KMS-11 (cell line): Measurements from ENCODE around the gene SLC41A3.
"Not testable (repeated sequence)": the region's sequence is repeated elsewhere in the genome, so short reads cannot be mapped to it uniquely, and the experiment has no call there.

Experiments used
- H2AFZ ChIP-seq: fragments of 200-600 bp; sonication (generic); 2 replicates; pipeline ENCODE4 v1.6.1; 2016; ENCODE audit warnings: antibody characterized with exemption, mixed run types, low read depth
- H3K27ac ChIP-seq: fragments of 200-600 bp; sonication (generic); 2 replicates; pipeline ENCODE4 v1.6.1; 2016; ENCODE audit warnings: mild to moderate bottlenecking, mixed run types
- H3K27me3 ChIP-seq: fragments of 200-600 bp; sonication (generic); 2 replicates; pipeline ENCODE4 v1.6.1; 2017; ENCODE audit warnings: mild to moderate bottlenecking, low read depth, mixed run types, moderate library complexity; ENCODE audit not compliant: insufficient read depth
- H3K36me3 ChIP-seq: fragments of 200-600 bp; sonication (generic); 2 replicates; pipeline ENCODE4 v1.6.1; 2017; ENCODE audit warnings: mild to moderate bottlenecking, mixed run types; ENCODE audit not compliant: insufficient read depth
- H3K4me1 ChIP-seq: fragments of 200-600 bp; sonication (generic); 2 replicates; pipeline ENCODE4 v1.6.1; 2016; ENCODE audit warnings: mild to moderate bottlenecking, low read depth, mixed run types; ENCODE audit not compliant: poor library complexity, severe bottlenecking
- H3K4me2 ChIP-seq: fragments of 200-600 bp; sonication (generic); 2 replicates; pipeline ENCODE4 v1.7.0; 2016; ENCODE audit warnings: mild to moderate bottlenecking, mixed run types
- H3K4me3 ChIP-seq: fragments of 200-600 bp; sonication (generic); IDR thresholded peaks from 2 replicates; pipeline ENCODE4 v1.6.1; 2017; ENCODE audit warnings: low read depth, low read length, mixed read lengths; ENCODE audit not compliant: insufficient read depth
- H3K79me2 ChIP-seq: fragments of 200-600 bp; sonication (generic); 2 replicates; pipeline ENCODE4 v1.6.1; 2016; ENCODE audit warnings: low read depth, mixed run types; ENCODE audit not compliant: insufficient read depth
- H3K9ac ChIP-seq: fragments of 200-600 bp; sonication (generic); 2 replicates; pipeline ENCODE4 v1.6.1; 2016; ENCODE audit warnings: mild to moderate bottlenecking, mixed run types
- H4K20me1 ChIP-seq: fragments of 200-600 bp; sonication (generic); 2 replicates; pipeline ENCODE4 v1.6.1; 2016; ENCODE audit warnings: mild to moderate bottlenecking, mixed run types; ENCODE audit not compliant: insufficient read depth
- TF ChIP-seq, protein P1 (sequence below): fragments of 200-600 bp; sonication (generic); conservative IDR thresholded peaks from 2 replicates; pipeline ENCODE4 v1.6.1; 2017; ENCODE audit warnings: low read depth, mild to moderate bottlenecking, antibody characterized with exemption, low read length, moderate library complexity, mixed read lengths

The SLC41A3 gene

DNA sequence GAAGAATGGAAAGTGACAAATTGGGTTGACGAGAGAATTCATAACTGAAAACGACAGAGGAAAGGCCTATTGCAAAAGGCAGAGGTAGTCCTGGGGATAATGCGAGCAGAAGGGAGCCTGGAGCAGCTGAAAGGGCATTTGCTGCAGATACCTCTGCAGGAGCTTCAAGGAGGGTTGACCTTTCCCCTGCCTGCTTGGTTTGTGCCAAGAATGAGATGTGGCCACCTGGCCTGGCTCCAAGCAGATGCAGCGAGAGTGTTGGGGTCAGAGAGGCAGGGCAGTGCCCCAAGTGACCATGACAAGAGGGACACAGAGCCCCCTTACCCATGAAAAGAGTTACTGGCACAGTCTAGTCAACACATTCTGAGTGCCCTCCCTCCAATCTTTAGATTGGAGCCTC is 43.5 kb downstream of the SLC41A3 start:
- Histone ChIP-seq H3K79me2 (no peaks in the 10 kb centered on the region), H3K27ac (no peak overlapping the region), H2AFZ (no peak overlapping the region), H3K4me3 (no peak overlapping the region), H3K36me3 (no peaks in the 10 kb centered on the region), H3K27me3 (no peaks in the 10 kb centered on the region), H3K4me1 (no peaks in the 10 kb centered on the region), H4K20me1 (no peaks in the 10 kb centered on the region), H3K4me2 (no peak overlapping the region), H3K9ac (no peak overlapping the region)
- TF ChIP-seq, protein P1, sequence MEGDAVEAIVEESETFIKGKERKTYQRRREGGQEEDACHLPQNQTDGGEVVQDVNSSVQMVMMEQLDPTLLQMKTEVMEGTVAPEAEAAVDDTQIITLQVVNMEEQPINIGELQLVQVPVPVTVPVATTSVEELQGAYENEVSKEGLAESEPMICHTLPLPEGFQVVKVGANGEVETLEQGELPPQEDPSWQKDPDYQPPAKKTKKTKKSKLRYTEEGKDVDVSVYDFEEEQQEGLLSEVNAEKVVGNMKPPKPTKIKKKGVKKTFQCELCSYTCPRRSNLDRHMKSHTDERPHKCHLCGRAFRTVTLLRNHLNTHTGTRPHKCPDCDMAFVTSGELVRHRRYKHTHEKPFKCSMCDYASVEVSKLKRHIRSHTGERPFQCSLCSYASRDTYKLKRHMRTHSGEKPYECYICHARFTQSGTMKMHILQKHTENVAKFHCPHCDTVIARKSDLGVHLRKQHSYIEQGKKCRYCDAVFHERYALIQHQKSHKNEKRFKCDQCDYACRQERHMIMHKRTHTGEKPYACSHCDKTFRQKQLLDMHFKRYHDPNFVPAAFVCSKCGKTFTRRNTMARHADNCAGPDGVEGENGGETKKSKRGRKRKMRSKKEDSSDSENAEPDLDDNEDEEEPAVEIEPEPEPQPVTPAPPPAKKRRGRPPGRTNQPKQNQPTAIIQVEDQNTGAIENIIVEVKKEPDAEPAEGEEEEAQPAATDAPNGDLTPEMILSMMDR, result no peak

DNA sequence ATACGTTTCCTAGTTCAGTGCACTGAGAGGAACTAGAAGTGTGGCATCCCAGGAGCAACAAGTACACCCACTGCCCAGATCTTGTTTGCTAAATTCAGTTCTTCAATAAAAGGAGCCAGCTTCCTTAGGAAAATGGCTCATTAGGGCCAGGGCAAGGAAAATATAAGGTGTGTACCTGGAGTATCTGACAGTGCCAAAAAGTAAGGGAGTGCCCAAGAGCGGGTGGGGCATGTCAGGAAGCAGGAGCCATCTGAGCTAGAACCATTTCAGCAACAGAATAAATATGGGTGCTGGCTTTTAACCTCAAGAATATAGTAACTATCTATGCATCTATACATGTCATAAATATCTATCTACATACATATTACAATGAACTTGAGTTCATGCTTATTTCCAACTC is 44.1 kb downstream of the SLC41A3 start:
- Histone ChIP-seq H3K4me2 (no peak overlapping the region), H3K27ac (no peak overlapping the region), H4K20me1 (no peaks in the 10 kb centered on the region), H3K27me3 (no peaks in the 10 kb centered on the region), H3K4me3 (no peak overlapping the region), H3K79me2 (no peaks in the 10 kb centered on the region), H3K4me1 (no peaks in the 10 kb centered on the region), H3K36me3 (no peaks in the 10 kb centered on the region), H2AFZ (no peak overlapping the region), H3K9ac (no peak overlapping the region)
- TF ChIP-seq, protein P1, result no peak

DNA sequence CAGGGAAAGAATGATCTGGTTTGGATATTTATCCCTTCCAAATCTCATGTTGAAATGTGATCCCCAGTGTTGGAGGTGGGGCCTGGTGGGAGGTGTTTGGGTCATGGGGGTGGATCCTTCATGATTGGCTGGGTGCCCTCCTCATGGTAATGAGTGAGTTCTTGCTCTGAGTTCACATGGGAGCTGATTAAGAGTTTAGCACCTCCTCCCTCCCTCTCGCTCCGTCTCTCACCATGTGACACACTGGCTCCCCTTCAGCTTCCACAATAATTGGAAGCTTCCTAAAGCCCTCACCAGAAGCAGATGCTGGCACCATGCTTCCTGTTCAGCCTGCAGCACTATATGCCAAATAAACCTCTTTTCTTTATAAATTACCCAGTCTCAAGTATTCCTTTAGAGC is 45.1 kb downstream of the SLC41A3 start:
- H3K79me2 ChIP-seq, H3K27me3 ChIP-seq, H3K4me1 ChIP-seq, H3K36me3 ChIP-seq, H2AFZ ChIP-seq, H3K4me2 ChIP-seq, H3K4me3 ChIP-seq, H4K20me1 ChIP-seq, H3K27ac ChIP-seq, H3K9ac ChIP-seq: not testable (repeated sequence)

DNA sequence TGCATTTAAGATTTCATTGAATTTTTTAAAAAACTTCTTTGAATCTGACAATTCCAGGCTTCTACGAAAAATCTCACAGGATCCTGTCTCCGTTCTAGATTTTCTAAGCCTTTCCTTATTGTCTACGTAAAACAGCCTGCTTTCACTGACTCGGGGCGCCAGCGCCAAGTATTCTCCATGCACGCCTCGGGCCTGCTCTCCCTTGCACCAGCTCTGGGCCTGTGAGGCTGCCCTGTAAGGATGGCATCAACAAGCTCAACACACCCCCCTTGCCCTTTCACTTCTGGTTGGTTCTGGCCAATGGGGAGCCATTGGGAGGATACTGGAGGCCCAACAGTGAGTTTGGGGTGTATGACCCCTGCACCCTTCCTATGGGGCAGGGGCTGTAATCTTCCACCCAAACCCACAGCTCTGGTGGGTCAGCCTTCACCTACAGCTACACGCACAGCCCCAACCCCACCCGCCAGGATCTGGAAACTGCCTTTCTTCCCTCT is 47.8 kb downstream of the SLC41A3 start:
- H3K27me3 ChIP-seq, result no peaks in the 10 kb centered on the region
- no peaks in the 10 kb centered on the region for H4K20me1 ChIP-seq
- no peak overlapping the region for H3K4me2 ChIP-seq
- H2AFZ ChIP-seq, result no peak overlapping the region
- no peak overlapping the region for H3K9ac ChIP-seq
- TF ChIP-seq, protein P1, result no peak
- H3K79me2 ChIP-seq, result no peaks in the 10 kb centered on the region
- no peak overlapping the region for H3K4me3 ChIP-seq
- no peaks in the 10 kb centered on the region for H3K4me1 ChIP-seq
- H3K36me3 ChIP-seq, result no peaks in the 10 kb centered on the region
- no peak overlapping the region for H3K27ac ChIP-seq

DNA sequence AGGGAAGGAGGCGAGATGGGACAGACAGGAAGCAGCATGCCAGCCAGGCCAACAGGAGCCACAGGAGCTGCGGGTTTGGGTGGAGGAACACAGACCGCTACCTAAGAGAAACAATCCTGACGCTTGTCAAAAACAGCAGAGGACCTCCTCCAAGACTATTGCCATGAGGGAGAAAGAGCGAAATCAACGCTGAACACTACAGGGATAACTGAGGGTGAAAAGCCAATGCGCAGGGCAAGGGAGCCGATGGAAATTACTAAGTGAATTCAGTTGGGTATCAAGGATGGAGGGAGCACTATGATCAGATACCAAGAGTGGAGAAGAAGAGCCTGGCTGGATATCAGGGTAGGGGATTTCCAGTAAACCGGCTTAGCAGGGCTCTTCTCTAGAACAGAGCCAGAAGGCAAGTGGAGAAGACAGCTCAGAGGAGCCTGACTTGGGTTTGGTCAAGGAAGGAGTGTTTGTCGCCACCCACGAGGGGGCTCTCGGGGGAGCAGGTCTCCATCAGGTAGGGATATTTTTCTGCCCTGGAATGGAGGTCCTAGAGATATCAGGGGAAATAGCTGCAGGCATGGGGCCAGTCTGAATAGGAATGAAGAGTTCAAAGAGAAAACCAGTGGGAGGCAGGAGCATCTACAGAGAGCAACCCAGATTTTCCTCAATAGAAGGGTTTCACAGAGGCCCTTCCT is 48.4 kb downstream of the SLC41A3 start:
- Histone ChIP-seq H3K27ac (no peak overlapping the region), H2AFZ (no peak overlapping the region), H3K79me2 (no peaks in the 10 kb centered on the region), H3K4me3 (no peak overlapping the region), H3K4me2 (no peak overlapping the region), H3K36me3 (no peaks in the 10 kb centered on the region), H3K9ac (no peak overlapping the region), H4K20me1 (no peaks in the 10 kb centered on the region), H3K27me3 (no peaks in the 10 kb centered on the region), H3K4me1 (no peaks in the 10 kb centered on the region)
- TF ChIP-seq, protein P1, result no peak
